Inflammatory macrophage treated with lipopolysaccharide for 1 hour (primary cell): Measurements from ENCODE around the gene OR51A4.
"Not testable (repeated sequence)": the region's sequence is repeated elsewhere in the genome, so short reads cannot be mapped to it uniquely, and the experiment has no call there.

Experiments
- DNase-seq, 2 donors: peaks; one replicate each; pipeline ENCODE4 v3.0.0-alpha.2; 2020 to 2022

Gene OR51A4, protein sequence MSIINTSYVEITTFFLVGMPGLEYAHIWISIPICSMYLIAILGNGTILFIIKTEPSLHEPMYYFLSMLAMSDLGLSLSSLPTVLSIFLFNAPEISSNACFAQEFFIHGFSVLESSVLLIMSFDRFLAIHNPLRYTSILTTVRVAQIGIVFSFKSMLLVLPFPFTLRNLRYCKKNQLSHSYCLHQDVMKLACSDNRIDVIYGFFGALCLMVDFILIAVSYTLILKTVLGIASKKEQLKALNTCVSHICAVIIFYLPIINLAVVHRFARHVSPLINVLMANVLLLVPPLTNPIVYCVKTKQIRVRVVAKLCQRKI

DNA sequence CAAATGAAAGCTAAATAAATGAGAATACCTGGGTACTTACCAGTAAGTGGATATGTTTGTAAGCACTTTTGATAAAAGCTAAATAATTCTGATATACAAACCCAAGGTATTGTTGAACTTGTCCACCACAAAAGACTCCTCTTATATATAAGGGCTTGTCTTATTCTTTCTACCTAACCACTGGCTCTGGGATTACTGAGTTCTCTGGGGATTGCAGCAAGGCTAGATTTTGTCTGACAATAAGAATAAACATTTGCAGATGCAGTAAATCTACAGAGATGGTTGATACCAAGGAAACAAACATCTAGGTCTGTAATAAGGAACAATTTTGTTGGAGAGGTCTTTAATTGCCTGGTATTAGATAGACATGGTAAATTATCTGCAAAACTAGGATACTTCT lies at the start of gene OR51A4:
OR51A4 (minus strand) TSS at position 101 of the 400 bp plus-strand sequence. CDS start 505 bp downstream, outside the sequence.
- DNase-seq = no peak

DNA sequence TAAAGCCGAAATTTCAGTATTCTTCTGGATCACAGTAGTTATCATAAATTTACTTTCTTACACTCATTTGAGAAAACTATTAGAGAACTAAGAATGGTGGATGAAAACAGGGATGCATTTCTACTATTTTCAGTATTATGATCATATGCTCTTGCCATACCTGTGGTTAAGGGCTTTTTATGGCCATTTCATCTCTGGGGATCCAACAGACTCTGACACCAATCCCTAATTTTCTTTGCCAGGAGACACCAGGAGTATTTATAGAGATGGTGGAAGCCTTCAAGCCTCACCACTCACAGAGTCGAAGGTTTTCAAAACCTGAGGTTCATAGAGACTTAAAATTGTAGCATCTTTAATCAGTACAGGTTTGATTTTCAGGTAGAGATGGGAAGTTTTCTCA lies 47.1 kb upstream of the OR51A4 start, which contains the start of gene OR51L1:
OR51L1 (plus strand) TSS at position 301 of the 400 bp plus-strand sequence. CDS start 4,132 bp downstream, outside the sequence.
- no peak for DNase-seq

DNA sequence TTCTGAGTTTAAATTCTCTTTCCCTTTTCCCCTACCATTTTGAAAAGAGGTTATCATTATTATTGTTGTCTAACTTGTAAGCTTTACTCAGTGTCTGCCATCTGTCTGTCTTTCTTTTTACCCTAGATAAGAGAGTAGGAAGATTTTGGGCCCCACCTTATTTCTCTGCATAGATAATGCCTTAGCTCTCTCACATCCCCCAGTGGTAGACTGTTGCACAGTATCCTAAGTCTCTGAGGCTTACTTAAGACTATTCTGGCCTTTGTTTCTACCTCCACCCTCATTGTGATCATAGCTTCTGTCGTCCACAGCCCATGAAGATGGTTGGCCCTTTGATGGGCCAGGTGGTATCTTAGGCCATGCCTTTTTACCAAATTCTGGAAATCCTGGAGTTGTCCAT lies 43.7 kb upstream of the OR51A4 start:
- no peak for DNase-seq

DNA sequence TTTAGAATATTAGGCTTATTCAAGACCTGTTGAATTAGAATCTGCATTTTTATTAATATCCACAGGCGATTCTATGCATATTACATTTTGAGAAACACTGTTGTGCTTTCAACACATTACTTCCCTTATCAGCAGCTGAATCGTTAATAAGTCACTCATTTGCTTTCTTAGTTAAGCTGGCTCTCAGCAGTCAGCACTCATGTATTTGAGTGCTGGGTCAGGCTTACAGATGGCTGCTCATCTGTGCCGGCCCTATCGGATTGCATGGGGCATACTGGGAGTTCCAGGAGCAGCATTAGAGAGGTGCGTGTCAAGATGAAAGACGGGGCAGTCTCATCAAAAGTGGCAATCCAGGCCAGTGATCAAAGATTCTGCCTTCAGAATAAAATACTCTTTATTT lies 36.4 kb upstream of the OR51A4 start:
- DNase-seq = no peak

DNA sequence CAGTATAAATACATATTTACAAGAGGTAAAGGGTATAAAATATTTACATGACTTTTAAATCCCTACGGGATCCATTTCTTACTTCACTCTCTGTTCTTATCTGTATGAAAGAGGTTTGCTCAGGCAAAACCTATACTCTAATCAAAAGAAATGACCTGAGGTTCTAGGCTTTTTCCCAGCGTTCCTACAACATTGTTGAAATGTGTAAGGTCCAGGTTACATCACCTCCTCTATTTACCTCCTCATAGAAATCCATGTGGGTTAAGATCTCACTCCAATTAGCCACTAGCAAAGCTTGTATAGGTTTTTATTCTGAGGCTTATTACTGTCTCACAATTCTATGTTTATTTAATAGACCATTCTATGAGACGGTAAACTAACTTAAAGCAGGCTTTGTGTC lies 35.3 kb upstream of the OR51A4 start:
- no peak for DNase-seq

DNA sequence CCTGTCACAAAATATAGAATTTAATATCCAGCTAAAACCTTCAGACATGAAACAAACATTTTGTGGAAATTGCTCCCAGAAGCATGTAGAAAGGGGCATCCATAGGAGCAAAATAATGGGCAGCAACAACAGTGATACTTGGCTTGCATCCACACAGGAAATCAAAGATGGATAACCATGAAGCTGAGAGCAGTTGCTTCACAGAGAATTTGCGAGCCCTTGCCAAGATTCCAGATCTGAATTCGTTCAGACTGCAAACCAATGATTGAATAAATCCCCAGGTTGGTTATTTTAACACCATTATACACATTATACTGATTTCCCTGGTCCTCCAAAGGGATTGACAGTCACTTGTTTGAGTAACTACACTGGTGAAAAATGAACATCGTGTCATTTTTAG lies 31.6 kb upstream of the OR51A4 start:
- no peak for DNase-seq

DNA sequence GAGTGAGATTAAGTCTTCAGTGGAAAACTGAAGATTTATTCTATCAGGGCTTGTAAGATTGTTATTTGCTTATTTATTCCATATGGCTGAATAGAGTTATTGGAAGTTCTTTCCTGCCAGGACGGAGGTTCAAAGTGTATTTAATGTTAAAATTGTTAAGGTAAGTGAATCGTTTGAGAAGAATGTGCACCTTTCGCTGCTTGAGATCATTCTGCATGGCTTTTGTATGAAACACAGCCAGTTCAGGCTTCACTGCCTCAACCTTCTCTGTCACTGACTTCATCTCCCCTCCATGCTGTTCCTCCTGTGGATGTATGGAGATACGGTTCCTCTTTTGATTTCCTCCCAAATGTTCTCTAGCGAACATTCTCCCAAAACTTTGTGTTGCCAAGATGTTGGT lies 28.0 kb upstream of the OR51A4 start:
- no peak for DNase-seq

DNA sequence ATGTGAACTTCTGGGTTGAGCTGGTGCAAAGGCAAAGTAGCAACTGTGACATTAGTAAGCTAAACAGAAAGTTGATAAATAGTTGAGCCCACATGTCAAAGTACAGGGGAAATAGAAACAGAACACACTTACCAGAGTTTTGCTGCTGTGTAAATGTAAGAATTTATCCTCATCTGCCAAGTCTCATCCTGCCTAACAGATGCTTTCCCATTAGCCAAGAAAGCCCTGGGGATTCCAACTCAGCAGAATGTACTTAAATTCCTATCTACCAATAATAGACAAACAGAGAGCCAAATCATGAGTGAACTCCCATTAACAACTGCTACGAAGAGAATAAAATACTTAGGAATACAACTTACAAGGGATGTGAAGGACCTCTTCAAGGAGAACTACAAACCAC lies 15.4 kb upstream of the OR51A4 start:
- DNase-seq = no peak

DNA sequence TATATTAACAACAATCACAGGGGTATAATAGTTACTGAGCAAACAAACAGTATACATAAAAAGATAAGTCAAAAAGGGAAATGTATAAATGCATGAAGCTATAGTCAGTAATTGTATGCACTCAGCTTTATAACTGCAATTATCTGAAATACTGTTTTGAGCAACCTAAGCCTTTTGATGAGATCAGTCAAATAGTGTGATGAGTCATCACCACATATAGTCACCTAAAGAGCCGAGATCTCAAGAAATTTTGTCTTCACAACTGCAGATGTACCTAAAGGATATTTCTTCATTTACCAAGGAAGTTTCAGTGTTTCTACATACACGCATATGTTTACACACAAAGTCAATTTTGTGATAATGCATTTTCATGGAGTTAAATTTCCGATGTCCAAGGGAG lies 13.5 kb upstream of the OR51A4 start:
- no peak for DNase-seq

DNA sequence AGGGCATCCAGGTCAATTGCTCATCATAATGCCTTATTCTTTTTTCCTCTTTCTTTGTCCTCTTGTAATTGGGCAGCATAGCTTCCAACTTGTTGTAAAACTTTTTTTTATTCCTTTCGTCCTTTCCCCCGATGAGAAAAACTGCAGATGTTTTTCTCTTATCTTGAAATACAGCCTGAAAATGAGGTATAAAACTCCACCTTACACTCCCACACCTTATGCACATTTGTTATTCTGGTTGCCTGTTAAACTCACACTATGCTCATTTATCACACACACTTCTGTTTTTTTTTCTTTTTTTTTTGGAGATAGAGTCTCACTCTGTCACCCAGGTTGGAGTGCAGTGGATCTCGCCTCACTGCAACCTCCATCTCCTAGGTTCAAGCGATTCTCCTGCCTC lies 10.0 kb upstream of the OR51A4 start:
- DNase-seq = no peak

DNA sequence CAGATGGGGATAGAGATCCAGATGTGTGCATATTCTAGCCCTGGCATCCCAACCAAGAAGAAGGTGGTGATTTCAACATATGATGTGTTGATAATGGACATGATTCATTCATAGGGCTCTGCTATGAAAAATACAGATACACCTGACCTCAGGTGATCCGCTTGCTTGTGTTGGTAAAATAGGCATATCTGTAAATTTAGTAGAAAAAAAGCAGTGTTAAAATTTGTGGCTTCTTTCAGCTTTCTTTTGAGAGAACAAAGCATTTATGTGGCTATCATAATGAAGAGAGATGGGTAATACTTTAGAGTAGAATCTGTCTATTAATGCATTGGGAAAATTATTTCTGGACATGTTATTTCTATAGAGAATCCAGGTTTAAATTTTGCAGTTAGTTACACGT lies 8.2 kb upstream of the OR51A4 start, which contains the start of gene OR51A2:
OR51A2 (minus strand) TSS at position 101 of the 400 bp plus-strand sequence; CDS start at position 101, 0 bp downstream.
- DNase-seq = not testable (repeated sequence)

DNA sequence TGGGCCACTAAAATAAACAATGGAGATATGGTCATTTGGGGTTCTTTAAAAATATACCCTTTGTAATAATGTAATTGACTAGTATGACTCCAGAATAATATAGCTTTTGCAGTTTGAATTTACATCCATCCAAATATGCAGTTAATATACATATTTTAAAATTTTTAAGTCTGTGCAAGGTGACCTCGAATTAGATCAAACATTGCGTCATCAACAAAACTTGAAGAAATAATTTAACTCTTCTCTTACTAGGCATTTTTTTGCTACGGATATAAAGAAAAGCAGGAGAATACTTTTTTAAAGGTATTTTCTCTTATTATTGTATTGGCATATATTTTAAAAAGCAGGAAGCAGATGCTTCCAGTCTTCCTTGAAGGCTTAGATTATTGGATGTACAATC lies 10.7 kb downstream of the OR51A4 start:
- no peak for DNase-seq

DNA sequence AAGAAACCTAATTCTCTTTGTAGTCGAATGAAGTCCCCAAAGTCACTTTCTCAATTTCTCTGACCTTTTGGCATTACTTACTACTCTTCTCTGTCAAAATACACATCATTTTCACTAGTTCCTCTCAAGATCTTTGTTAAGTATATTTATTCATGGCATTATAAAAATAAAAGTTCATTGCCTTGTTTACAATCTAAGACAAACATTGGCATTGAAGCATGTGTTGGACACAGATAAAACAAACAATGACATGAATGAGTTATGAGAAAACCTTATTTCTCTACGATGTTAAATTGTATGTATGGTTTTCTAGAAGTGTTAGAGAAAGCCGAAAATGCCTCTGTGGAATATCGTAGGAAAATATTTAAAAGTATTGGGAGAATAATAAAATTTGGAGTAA lies 14.7 kb downstream of the OR51A4 start:
- DNase-seq = no peak

DNA sequence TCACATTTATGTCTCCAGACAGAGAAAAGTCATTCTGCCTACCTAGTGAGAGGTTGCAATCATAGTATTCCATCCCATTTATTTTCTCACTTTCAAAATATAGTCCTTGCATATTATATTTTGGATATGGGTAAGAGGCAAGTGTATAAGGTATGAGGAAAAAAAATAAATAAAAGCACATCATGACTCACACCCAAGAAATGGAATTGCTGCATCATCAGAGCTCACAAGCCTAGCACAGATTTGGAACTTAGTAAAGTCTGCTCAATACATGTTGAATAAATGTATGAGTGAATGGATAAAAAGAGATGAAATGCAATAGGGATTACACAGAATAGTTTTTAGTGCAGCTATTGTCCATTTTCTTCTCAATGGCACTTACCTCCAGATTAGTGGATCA lies 20.8 kb downstream of the OR51A4 start:
- DNase-seq = no peak

DNA sequence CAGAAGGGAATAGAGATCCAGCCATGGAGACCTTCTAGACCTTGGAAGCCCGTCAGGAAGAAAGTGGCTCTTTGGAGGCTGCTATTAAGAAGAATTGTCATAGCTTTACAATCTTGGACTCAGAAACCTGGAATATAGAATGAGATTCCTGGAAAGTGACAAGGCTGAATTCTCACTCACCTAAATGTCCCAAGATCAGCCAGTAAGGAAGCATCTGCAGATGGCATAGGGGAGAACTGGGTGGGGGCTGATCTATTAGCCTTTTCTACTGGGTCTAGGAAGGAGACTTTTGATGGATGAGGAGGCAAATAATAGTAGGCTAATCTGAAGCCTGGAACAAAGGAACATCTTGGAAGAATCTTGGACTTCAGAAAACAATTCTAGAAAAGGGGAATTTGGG lies 23.2 kb downstream of the OR51A4 start, which contains the start of gene OR51G1:
OR51G1 (minus strand) TSS at position 101 of the 400 bp plus-strand sequence; CDS start at position 101, 0 bp downstream.
- DNase-seq = no peak

DNA sequence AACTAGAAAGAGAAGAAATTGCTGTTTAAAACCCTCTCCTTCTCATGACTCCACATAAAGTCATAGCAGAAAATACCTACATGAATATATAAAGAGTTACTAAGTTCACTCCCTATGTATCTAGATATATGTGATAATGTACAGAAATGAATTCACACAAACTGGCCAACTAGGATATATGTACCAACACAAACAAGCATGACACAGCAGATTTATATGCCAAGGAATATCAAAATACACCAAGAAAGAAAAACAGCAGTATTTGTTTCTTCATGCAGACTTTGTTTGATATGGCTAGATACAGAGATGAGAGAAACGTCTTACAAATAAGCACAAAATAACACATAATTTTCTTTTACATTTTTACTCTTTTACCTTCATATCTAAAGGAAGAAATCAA lies 25.1 kb downstream of the OR51A4 start:
- no peak for DNase-seq

DNA sequence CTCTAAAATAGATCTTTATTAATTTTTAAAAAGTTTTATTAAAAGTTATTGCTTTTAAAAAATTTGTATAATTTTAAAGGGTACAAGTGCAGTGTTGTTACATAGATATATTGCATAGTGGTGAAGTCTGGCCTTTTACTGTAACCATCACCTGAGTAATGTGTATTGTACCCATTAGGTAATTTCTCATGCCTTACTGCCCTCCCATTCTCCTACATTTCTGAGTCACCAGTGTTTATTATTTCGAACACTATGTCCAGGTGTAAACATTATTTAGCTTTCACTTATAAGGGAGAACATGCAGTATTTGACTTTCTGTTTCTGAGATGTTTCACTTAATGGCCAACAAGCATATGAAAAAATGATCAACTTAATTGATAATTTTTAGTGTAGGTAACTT lies 25.6 kb downstream of the OR51A4 start:
- no peak for DNase-seq

DNA sequence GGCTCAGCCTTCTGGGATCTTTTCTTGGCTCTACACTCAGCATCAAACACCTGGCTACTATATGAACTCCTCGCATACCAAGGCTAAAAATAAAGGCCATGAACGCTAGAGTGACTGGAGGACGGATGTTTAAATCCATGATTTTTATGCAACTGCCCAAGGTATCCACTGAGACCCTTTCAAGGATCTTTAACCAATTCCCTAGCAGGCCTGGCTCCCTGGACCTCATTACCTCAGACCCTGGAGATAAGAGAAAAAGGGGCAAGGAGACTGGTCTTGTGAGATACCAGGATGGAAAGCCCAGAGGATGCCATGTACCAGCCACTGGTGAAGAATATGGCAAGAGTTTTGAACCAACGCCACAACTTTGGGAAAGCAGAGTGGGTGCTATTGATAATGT lies 28.2 kb downstream of the OR51A4 start, which contains the start of gene OR51G2:
OR51G2 (minus strand) TSS at position 101 of the 400 bp plus-strand sequence. CDS start 3,687 bp downstream, outside the sequence.
- no peak for DNase-seq

DNA sequence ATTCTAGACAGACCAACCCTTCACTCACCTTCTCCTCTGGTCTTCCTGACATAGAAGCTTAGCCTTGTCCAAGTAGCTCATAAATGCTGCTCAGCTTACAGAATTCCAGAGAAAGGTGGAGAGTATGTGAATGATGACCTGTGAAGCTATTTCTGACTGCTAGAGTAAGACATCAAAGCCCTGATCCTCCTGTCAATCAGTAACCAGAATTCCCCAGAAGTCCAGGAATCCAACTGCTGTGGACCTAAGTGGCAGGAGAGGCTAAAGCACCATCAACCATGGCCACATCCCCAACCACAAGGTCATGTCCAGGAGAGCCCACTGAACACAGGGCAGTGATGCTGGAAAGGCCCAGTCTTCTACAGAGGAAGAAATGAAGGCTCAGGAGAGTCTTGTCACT lies 30.8 kb downstream of the OR51A4 start:
- no peak for DNase-seq

DNA sequence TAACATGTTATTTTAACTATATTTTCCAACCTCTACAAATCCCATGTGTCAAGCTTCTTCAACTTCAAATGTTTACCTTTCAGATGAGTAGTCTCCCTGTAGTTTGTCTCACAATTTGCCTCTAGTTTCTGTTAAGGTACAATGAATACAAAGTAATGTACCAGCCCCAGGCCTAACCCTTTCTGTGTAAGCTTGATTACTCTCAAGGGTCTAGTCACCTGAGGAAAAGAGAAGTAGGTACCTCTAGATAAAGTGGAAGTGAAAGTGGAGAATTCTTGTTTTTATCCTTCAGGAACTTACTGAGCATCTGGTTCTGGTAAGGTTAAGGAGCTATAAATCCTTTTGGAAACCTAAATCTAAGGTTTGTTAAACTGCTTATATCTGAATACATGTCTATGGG lies 43.9 kb downstream of the OR51A4 start, which contains the start of gene OR51A7:
OR51A7 (plus strand) TSS at position 300 of the 400 bp plus-strand sequence. CDS start 3,587 bp downstream, outside the sequence.
- DNase-seq = no peak
